ENCODE data around the gene SLC35F4.

The SLC35F4 gene

GRCh38 chr14:57865403-57866198 is at the start of gene SLC35F4:
Gene SLC35F4, minus strand, starts transcription at chr14:57866092.
- no peak for TF ChIP-seq CTCF (IDR thresholded peaks at IDR 0.05)
- H3K27ac ChIP-seq = no peak within 1 kb of the TSS
- no peaks in the 10 kb centered on the region for H3K4me1 ChIP-seq (ENCODE audit: control insufficient read depth in 1 of 2, insufficient read depth in 1 of 2, low read depth in 1 of 2, low read length in 1 of 2)
- no peak within 1 kb of the TSS for H3K4me3 ChIP-seq (ENCODE audit: low read depth in 1 of 2, low read length in 1 of 2)
- H3K9me3 ChIP-seq = no peaks in the 10 kb centered on the region
- peaks cover 63% of the 10 kb centered on the region for H3K27me3 ChIP-seq
- H3K36me3 ChIP-seq = no peaks in the 10 kb centered on the region

GRCh38 chr14:57909626-57910025 is 43.7 kb upstream of the SLC35F4 start:
- Histone ChIP-seq H3K36me3 (no peaks in the 10 kb centered on the region), H3K9me3 (no peaks in the 10 kb centered on the region), H3K27ac (no peak overlapping the region), H3K27me3 (no peaks in the 10 kb centered on the region), H3K4me1 (ENCODE audit: control insufficient read depth in 1 of 2, insufficient read depth in 1 of 2, low read depth in 1 of 2, low read length in 1 of 2) (no peaks in the 10 kb centered on the region), H3K4me3 (ENCODE audit: low read depth in 1 of 2, low read length in 1 of 2) (no peak overlapping the region)
- TF ChIP-seq CTCF (IDR thresholded peaks at IDR 0.05) = no peak

GRCh38 chr14:57903954-57904353 is 38.1 kb upstream of the SLC35F4 start:
- TF ChIP-seq CTCF (IDR thresholded peaks at IDR 0.05) = no peak
- Histone ChIP-seq H3K36me3 (no peaks in the 10 kb centered on the region), H3K27ac (no peak overlapping the region), H3K27me3 (no peaks in the 10 kb centered on the region), H3K4me3 (ENCODE audit: low read depth in 1 of 2, low read length in 1 of 2) (no peak overlapping the region), H3K4me1 (ENCODE audit: control insufficient read depth in 1 of 2, insufficient read depth in 1 of 2, low read depth in 1 of 2, low read length in 1 of 2) (no peaks in the 10 kb centered on the region), H3K9me3 (no peaks in the 10 kb centered on the region)

- Histone ChIP-seq H3K27ac (no peak overlapping the region), H3K4me1 (ENCODE audit: control insufficient read depth in 1 of 2, insufficient read depth in 1 of 2, low read depth in 1 of 2, low read length in 1 of 2) (no peaks in the 10 kb centered on the region), H3K36me3 (no peaks in the 10 kb centered on the region), H3K27me3 (no peaks in the 10 kb centered on the region), H3K4me3 (ENCODE audit: low read depth in 1 of 2, low read length in 1 of 2) (no peak overlapping the region), H3K9me3 (no peaks in the 10 kb centered on the region)
- no peak for TF ChIP-seq CTCF (IDR thresholded peaks at IDR 0.05)
Measured at GRCh38 chr14:57898837-57899572, 33.1 kb upstream of the SLC35F4 start.

GRCh38 chr14:57897144-57897748 is 31.4 kb upstream of the SLC35F4 start:
- H3K36me3 ChIP-seq = no peaks in the 10 kb centered on the region
- TF ChIP-seq CTCF (IDR thresholded peaks at IDR 0.05) = no peak
- no peaks in the 10 kb centered on the region for H3K4me1 ChIP-seq (ENCODE audit: control insufficient read depth in 1 of 2, insufficient read depth in 1 of 2, low read depth in 1 of 2, low read length in 1 of 2)
- no peaks in the 10 kb centered on the region for H3K9me3 ChIP-seq
- no peak overlapping the region for H3K27ac ChIP-seq
- H3K27me3 ChIP-seq = no peaks in the 10 kb centered on the region
- no peak overlapping the region for H3K4me3 ChIP-seq (ENCODE audit: low read depth in 1 of 2, low read length in 1 of 2)

All from neutrophil (primary cell).